GM18867 (cell line): ENCODE measurements around the gene CDKN2D.

Experiments used
- ATAC-seq: cut with Tn5 transposase; IDR thresholded peaks from one replicate; pipeline ENCODE4 v1.9.1; 2021; ENCODE audit warnings: mild to moderate bottlenecking, moderate library complexity; ENCODE audit not compliant: unreplicated experiment

Gene CDKN2D

DNA sequence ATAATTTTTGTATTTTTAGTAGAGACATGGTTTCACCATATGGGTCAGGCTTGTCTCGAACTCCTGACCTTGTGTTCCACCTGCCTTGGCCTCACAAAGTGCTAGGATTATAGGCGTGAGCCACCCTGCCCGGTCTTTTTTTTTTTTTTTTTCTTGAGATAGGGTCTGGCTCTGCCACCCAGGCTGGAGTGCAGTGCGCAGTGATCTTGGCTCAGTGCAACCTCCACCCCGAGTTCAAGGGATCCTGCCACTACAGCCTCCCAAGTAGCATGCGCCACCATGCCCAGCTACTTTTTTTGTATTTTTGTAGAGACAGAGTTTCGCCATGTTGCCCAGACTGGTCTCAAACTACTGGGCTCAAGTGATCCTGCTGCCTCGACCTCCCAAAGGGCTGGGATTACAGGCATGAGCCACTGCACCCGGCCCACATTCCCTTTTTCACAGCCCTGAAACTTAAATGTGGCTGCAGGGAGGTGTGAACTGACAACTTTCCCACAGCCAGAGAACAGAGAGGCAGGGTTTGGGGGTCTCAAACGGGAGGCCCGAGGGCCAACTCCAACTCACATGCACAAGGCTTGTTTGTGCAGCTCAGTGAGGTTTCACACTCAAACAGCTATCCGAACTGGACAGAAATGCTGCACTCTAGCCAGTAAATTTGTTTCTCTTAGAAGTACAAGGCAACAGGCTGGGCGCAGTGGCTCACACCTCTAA, 47.2 kb downstream of the CDKN2D start:
- no peak for ATAC-seq

- no peak for ATAC-seq
Observed at GRCh38 chr19:10520652-10521318, 48.0 kb downstream of the CDKN2D start.

DNA sequence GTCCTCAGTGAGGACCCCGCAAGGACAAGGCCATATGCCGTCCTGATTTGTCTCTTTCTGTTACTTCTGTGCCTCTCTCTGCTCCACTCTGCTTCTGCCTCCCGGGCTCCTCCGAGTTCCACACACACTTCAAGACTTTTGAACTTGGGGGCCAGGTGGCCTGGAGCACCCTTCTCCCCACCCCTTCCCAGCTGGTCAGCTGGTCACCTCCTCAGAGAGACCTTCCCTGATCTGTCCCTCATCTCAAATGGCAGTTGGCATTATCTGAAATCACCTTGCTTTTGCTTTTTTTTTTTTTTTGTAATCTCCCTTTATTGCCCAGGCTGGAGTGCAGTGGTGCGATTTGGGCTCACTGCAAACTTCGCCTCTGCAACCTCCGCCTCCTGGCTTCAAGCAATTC, 49.4 kb downstream of the CDKN2D start:
- ATAC-seq, result no peak

GRCh38 chr19:10518444-10519361, 50.1 kb downstream of the CDKN2D start:
- ATAC-seq, result no peak

- no peak for ATAC-seq
Observed at GRCh38 chr19:10517760-10518443, 50.9 kb downstream of the CDKN2D start.

DNA sequence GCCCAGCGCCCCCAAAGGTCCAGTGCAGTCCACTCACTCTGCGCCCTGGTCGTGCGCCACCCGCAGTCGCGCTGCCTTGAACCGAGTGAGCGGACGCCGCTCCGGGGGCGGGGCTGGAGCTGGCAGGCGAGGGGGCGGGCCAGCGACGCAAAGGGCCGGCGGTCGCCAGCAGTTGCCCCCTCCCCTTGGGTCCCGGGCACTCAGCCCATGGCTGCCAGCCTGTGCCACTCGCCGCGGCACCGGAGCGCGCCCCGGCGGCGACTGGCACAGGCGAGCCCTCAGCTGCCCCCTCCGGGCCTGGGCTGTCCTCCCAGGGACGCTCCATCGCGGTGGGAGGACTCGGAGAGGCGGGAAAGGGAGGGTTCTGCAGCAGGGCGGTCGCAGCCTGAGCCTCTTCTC, 51.4 kb downstream of the CDKN2D start, which contains the start of gene S1PR5:
Gene S1PR5, minus strand, starts transcription at position 87 of the 399 bp plus-strand sequence. CDS start 2,436 bp downstream, outside the sequence.
- no peak for ATAC-seq

GRCh38 chr19:10516671-10517286, 52.0 kb downstream of the CDKN2D start:
- no peak for ATAC-seq
